HG02885 (cell line): ENCODE measurements around the gene ATXN1.

ENCODE experiments used
- ATAC-seq: cut with Tn5 transposase; IDR thresholded peaks from one replicate; pipeline ENCODE4 v1.9.1; 2021; ENCODE audit warnings: mild to moderate bottlenecking; ENCODE audit not compliant: unreplicated experiment, poor library complexity

Gene ATXN1

GRCh38 chr6:16493112-16493511, 268.1 kb downstream of the ATXN1 start:
- peak; percentile 50 for ATAC-seq

- no peak for ATAC-seq
Measured at GRCh38 chr6:16491666-16492313, 269.5 kb downstream of the ATXN1 start.

- ATAC-seq: no peak
Measured at GRCh38 chr6:16490616-16491015, 270.6 kb downstream of the ATXN1 start.

DNA sequence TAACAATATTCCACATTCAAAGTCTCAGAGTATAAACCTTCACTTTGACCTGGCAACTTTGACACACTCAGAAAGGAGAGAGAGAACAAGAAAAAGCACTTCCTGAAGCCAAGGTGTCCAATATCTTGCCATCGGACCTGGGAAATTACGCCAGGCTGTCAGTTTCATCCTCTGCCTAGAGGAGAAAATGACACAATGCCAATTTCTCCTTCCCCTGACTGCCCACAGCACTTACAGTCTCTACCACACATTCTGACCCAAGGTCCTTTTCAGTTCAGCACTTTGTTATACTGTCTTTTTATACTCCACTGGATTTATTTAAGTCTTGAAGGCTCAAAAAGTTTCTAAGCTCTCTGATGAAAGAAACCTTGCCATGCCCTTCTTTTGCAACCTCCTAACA, 272.4 kb downstream of the ATXN1 start:
- ATAC-seq: no peak

GRCh38 chr6:16487996-16488674, 273.1 kb downstream of the ATXN1 start:
- no peak for ATAC-seq

- ATAC-seq: no peak
Measured at GRCh38 chr6:16486661-16487060, 274.6 kb downstream of the ATXN1 start.

GRCh38 chr6:16483315-16483875, 277.9 kb downstream of the ATXN1 start:
- ATAC-seq: peak; percentile 59

DNA sequence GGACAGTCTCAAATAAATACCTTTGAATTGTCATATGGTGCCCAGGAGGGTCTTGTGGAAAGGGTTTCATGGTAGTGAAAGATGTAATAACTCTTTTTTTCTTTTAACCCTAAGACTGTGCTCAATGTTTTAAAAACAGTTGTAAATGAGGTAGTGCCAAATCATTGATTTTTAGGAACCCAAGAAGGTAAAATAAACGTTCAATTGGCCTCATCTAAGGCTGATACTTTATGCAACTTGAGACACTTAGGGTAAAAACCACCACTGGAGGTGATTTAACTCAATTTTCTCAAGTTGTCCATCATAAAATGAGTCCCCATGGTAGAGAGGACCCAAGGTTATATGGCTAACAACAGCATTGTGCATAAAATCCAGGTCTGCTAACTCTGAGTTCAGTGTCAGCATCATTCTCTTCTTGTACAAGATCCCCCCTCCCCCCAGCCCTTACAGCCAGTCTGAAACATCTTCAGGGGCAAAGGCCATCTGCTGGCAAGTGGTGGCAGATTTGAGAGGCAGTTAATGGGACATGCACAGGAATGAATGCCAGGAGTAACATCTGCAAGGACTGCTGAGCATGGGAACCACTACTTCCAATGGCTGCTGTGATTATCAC, 278.5 kb downstream of the ATXN1 start:
- ATAC-seq: no peak

DNA sequence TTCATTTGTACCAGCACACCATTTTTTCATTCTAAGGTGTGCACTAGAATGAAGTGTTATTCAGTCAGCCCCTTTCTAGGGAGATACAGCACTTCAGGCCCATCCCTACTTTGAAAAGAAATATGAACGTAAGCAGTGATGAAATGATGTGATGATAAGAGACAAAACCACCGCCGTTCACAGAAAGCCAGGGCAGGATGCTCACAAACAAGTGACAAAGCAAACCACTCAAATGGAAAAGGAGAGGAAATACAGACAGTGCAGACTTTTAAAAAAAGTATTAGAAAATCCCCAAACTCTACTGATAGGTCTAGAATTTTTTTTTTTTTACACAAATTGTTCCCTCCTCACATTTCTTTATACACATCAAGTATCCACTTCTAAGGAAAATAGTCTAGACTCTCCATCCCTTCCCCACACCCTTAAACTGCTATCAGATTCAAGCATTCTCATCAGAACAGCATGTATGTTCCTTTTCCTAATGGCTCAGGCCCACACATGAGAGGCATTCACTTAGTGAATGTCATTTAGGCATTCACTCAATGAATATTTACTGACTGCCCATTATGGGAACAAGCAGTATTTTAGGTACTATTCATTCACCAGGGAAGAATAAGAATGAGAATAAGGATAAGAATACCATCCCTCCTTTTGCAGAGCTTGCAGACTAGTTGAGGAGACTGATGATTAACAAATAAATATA, 279.4 kb downstream of the ATXN1 start:
- ATAC-seq: peak; percentile 35

DNA sequence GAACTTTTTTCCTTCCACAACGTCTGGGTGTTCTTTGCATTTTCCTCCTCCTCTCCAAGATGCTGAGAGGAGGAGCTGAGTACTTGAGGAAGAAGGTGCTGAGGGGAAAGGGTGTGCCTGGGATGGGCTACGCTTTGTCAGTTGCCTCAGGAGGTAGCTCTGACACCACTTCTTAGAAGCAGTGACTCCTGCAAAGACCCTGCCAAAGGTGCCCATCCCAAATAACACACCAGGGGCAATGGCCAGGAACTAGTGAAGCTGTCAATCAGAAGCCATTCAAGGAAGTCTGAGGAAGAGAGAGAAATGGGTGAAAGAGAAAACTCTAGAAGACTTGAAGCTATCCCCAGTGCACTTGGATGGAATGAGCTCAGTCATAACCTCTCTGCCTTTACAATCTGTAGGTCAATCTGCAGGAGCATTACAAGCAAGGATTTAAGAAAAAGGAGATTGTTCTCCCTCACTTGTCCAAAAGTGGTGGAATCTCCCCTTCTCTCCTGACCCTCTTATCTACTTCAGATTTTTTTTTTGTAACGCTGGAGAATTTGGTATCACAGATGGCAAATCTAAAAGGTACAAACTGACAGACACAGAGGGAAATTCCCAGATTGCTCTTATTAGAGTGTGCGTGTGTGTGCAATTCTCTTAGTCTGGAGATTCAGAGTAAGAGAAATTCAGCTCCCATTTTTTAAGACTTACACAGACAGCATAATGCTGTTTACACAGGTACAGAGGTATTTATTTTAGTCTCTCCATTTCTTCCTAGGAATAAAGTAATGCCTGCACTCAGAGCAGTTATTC, 280.3 kb downstream of the ATXN1 start:
- ATAC-seq: no peak

GRCh38 chr6:16477367-16478149, 283.7 kb downstream of the ATXN1 start:
- ATAC-seq: no peak

DNA sequence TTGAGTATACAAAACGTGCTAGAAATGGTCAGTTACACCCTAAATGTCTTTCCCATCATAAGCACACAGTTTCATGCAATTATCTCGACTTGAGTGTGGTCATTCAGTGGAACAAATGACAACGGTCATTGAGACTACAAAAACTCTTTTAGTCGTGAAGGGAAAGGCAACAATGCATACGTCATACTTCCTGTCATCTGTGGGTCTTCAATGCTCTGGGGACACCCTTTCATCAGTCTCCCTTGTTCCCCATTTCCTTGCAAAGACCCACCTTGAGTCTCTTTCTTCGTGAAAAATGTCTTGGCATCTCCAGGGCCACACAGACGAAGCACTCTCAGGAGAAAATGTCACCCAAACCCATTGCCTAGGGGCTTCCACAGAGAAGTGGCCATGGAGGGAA, 284.4 kb downstream of the ATXN1 start:
- peak; percentile 36 for ATAC-seq

- ATAC-seq: no peak
Measured at GRCh38 chr6:16475494-16475781, 285.8 kb downstream of the ATXN1 start.

GRCh38 chr6:16474772-16475493, 286.3 kb downstream of the ATXN1 start:
- ATAC-seq: peak; percentile 23

GRCh38 chr6:16473908-16474771, 287.1 kb downstream of the ATXN1 start:
- ATAC-seq: no peak

DNA sequence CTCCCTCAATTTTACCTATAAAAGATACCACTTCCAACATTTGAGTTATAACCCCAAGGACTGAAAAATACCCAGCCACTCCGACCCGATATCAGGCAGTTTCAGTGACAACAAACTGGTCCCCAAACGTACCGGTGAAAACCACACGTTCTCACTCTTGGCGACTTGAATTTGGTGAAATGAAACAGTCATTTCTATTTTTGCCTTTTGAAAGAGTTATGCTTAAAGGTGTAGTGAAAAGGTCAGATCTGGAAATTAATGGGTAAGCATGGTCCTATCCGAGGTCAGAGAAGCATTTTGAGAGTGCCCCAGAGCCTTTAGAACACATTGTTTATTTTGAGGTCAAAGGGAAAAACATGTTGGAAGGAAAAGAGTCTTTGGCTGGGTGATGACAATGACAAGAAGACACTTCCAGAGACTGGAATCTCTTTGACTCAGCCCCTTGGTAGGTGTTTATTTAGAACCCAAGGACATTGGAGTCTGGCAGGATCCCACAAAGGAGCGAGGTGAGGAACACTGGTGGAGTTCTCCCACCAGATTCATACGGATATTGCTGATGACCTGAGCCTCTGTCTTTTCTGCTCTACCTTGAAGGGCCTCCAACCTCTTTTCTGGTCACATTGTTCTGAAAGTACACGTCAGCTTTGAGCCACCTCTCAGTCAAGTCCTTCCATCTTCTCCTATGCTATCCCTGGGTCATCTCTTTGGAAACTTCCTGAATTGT, 287.9 kb downstream of the ATXN1 start:
- ATAC-seq: peak; percentile 46

GRCh38 chr6:16472349-16473069, 288.8 kb downstream of the ATXN1 start:
- ATAC-seq: no peak
